Effector CD8-positive, alpha-beta T cell (primary cell): ENCODE measurements around the gene PRKAA2.

Experiments
- DNase-seq: peaks from one replicate; lab custom pipeline; 2025; lab: John Stamatoyannopoulos, UW

The PRKAA2 gene

DNA sequence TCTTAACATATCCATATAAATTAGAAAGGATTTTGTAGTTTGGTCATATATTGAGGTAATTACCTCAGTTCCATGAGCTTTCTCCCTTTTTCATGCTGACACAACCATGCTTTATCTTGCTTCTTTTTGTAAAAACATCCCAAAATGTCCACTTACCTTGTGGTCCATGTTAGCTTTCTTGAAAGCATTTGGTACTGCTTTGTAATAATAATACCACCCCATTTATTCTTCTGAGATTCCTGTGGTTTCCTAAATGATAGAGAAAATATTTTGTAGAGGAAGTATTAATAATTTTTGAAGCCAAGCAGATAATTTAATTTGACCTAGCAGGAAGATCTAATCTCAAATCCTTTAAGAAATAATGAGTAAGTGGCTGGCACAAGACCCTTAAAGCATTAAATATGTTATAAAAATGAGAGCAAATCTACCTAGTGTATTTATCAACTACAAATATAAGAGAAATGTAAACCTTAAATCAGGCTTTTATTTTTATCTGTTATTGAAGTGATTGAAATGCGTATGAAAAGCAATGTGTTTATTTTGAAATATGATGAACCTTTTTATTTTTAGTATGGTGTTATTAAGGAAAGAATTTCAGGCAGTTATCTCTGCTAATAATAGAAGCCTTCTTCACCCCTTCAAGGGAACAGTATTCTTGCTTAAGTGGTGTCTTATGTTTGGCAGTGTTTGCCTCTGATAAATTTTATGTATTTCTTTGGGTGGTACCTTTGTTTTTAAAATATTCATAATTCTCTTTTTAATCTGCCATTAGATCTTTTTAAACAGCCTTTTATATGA lies 9.2 kb downstream of the PRKAA2 start:
- DNase-seq: no peak

GRCh38 chr1:56655991-56656613 lies 11.0 kb downstream of the PRKAA2 start:
- DNase-seq: no peak

GRCh38 chr1:56658254-56658653 lies 13.1 kb downstream of the PRKAA2 start:
- DNase-seq: no peak

DNA sequence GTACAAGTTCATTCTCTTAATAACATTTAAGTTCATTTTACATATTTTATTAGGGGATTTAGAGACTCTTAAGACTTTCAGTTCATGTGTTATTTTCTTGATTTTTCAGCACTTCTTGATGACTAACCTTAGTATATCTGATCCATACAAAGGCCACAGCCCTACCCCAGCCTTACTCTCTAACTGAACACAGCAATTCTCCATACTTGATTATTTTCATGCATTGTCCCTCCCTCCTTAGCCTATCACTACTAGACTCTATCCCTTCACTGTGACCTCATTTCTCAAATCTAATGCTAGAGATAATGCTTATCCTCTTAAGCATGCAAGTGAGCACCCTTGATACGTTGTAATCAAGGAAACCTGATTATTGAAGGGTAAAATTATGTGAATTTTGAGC lies 15.2 kb downstream of the PRKAA2 start:
- no peak for DNase-seq

DNA sequence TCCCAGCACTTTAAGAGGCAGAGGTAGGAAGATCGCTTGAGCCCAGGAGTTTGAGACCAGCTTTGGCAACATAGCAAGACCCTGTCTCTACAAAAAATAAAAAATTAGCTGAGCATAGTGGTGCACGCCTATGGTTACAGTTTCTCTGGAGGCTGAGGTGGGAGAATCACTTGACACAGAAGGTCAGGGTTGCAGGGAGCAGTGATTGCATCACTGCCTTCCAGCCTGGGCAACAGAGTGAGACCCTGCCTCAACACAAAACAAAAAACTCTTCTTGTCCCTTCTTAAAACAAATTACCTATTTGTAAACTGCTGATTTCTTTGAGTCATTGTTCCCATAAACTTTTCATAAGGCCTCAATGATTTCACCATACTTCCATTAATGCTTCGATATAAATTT lies 18.7 kb downstream of the PRKAA2 start:
- DNase-seq: no peak

DNA sequence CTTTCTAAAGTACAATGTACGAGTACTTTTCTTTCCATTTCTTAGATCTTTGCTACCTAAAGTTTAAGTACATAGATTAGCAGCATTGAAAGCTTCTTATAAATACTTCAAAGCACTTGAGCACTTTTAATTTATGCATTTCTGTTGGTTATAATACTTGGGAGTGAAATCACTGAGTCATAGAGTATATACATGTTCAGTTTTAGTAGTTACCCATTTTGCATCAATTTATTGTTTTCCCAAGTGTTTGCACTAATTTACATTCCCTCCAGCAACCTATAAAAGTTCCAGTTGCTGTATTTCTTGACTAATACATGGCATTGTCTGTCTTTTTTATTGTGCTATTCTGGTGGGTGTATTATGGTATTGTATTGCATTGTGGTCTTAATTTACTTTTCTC lies 20.3 kb downstream of the PRKAA2 start:
- DNase-seq: no peak

GRCh38 chr1:56666112-56666608 lies 21.0 kb downstream of the PRKAA2 start:
- DNase-seq: no peak

GRCh38 chr1:56670350-56670749 lies 25.2 kb downstream of the PRKAA2 start:
- DNase-seq: no peak

DNA sequence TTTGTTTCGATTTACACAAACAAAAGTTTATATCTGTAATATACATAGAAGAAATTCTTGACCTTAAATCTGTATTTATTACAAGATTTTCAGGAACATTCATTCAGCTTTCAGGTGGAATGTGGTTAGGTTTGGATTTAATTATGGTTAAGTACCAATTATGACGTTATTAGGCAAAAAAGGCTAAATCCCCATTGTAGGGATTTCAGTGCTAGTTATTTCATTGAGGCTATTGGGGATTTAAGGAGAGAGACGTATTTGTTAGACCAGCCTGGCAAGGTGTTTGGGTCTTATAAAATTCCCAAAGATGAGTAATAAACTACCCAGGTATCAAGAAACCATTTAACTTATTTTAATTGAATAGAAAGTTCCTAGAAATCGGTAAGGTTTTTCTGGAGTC lies 26.0 kb downstream of the PRKAA2 start:
- DNase-seq: no peak

DNA sequence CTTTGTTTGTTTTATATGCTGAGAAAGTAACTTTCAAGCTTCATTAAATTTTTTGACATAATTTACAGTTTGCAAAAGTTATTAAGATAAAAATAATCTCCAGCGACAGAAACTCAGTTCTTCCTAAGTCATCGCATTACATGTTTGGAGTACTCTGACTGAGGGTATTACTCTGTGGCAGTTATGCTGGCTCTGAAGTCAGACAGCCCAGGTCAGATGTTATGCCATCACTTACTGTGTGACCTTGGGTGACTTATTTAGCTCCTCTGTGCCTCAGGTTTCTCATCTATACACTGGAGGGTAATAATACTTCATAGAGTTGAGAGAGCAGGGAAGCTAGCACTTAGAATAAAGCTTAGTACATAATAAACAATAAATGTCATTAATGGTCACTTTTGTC lies 26.4 kb downstream of the PRKAA2 start:
- no peak for DNase-seq

DNA sequence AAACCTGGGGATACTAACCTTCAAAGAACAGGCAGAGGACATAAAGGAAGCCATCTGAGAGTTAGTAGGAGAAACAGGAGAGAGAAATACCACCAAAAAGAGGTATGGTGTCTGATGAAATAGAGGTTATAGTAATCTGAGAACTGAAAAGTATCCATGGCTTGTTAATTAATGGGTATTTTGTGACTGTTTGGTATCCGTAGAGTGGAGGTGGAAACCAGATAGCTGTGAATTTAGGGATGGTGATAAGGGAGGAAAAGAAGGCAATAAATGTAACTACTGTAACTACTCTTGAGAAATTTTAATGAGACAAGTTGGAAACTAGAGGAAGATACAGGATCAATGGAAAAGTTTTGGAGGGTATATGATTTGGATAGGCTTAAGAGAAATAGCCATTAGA lies 27.5 kb downstream of the PRKAA2 start:
- no peak for DNase-seq

DNA sequence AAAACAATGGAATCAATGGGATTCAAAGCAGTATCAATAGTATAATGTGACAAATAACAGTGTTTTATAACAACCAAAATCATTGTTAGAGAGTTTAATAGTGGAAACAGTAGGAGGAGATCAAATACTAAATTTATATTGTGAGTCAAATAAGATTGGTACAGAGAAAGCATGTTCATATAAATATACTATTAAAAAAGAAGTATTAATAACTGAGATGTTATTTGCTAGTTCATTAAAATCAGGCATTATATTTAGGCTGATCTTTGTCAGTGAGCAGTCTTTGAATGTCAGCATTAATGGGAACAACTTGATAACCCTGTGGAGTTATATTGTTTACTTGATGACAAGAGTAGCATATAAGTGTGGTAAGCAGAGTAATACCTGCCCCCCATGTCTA lies 30.6 kb downstream of the PRKAA2 start:
- DNase-seq: no peak

- no peak for DNase-seq
These were observed 31.5 kb downstream of the PRKAA2 start for GRCh38 chr1:56676571-56677035.

DNA sequence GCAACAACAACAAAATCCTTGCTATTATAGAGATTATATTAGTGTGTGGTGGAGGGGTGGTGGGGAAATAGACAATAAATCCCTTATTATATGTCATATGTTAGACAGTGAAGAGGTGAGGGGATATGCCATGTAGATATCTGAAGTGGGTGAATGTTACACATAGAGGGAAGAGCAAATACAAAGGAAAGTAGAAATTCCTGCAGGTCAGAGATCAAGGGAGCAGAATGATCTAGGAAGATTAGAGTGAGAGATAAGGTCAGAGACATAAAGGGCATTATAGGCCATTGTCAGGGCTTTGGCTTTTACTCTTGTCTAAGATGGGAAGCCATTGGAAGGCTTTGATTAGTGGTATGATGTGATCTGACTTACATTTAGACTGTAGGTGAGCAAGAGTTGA lies 38.5 kb downstream of the PRKAA2 start:
- no peak for DNase-seq

DNA sequence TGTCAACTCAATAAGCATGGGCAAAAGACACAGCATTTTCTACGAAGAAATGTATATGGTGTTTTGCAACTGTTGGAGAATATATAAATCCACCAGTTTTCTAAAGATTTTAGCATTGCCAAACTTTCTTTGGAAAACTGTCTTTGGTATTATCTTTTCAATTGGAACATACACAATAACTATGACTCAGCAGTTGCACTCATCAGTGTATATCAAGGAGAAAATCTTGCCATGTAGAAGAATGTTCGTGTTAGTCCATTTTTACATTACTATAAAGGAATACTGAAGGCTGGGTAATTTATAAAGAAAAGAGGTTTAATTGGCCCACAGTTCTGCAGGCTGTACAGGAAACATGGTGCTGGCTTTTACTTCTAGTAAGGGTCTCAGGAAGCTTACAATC lies 41.1 kb downstream of the PRKAA2 start:
- DNase-seq: no peak

- no peak for DNase-seq
These were observed 43.5 kb downstream of the PRKAA2 start for GRCh38 chr1:56688522-56689026.

GRCh38 chr1:56696663-56697062 lies 51.5 kb downstream of the PRKAA2 start:
- DNase-seq: no peak

DNA sequence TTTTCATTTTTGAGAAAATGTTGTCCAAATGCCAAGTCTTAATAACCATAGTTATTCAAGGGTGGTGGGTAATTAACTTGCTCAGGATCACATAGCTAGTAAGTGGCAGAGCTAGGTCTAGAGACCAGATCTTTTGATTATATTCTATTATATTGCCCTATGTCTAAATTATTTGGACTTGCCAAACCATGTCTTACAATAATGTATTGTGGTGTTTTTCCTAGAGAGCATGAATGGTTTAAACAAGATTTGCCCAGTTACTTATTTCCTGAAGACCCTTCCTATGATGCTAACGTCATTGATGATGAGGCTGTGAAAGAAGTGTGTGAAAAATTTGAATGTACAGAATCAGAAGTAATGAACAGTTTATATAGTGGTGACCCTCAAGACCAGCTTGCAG lies 58.6 kb downstream of the PRKAA2 start:
- no peak for DNase-seq

GRCh38 chr1:56707379-56707778 lies 62.3 kb downstream of the PRKAA2 start:
- DNase-seq: no peak

- DNase-seq: no peak
These were observed 64.3 kb downstream of the PRKAA2 start for GRCh38 chr1:56709269-56709880.

DNA sequence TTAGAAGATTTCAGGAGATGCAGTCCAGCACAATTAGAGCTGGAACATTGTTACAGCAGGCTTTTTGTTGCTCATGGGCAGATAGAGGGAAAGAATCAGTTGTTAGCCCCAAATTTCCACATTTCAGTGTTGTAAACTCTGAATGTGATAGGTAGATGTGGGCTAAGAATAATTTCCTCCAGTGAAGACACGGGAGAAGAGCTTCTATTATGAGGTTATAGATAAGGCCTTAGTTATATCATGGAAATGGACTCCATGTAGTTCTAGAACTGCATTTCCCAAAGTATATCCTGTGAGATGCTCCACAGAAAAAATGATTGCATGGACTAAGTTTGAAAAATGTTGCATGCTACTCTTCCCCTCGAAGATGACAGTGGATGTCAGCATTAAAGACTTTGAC lies 64.9 kb downstream of the PRKAA2 start:
- DNase-seq: no peak

DNA sequence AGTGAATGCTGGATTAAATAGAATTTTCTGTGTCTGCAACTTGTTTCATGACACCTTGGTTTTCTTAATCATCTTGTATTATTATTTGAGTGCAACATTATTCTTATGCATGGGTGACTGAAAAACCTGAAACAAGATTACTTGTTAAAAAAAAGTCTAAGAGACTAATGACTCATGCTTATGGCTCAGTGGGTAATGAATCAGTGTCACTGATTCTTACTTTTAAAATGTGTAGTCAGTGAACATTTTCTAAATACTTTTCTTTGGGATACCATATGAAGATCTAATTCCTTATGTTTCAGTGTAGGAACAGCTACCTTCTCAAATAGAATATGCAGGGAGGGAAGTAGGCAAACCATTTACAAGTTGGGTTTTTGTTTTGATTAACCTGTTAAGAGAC lies 65.5 kb downstream of the PRKAA2 start:
- no peak for DNase-seq

DNA sequence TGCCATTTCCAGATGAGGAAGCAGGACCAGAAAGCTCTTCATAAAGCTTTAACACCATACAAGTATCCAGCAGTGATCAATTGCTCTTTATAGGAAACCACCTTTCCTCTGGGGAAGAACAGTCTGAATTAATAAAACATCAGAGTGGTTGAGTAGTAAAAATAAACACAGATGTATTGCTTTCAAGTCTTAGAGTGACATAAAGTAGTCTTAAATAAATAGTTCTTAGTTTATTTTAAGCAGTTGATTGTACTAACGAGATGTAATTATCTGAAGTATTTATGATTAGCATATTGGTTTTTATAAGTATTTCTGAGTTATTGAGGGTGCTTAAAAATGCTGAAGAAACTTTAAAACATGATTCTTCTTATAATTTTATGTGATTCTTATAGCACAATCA lies 67.0 kb downstream of the PRKAA2 start:
- DNase-seq: no peak
